ENCODE results near the gene MFSD12.

GRCh38 chr19:3503036-3503572 is 54.3 kb downstream of the MFSD12 start:
- TF ChIP-seq YY1 (IDR thresholded peaks at IDR 0.05; ENCODE audit: insufficient read depth, insufficient read length) (no peak), SUZ12 (IDR thresholded peaks at IDR 0.05; ENCODE audit: extremely low read depth, insufficient read depth, insufficient read length) (no peak), ZNF274 (IDR thresholded peaks at IDR 0.05; ENCODE audit: low read depth, low read length) (no peak)

Measured in NT2/D1 (cell line).